GM10266 (cell line): ENCODE results near the gene UGT1A6.

Experiments
- DNase-seq: peaks from one replicate; pipeline ENCODE4 v3.0.0; 2012; ENCODE audit errors: extremely low spot score
- CTCF ChIP-seq: IDR thresholded peaks from 2 replicates; pipeline ENCODE4 v1.5.1; 2012; ENCODE audit warnings: mild to moderate bottlenecking, low read depth; ENCODE audit not compliant: control insufficient read depth, insufficient read depth; ENCODE audit errors: missing control alignments

The UGT1A6 gene

GRCh38 chr2:233798335-233799086 is 105.8 kb downstream of the UGT1A6 start:
- DNase-seq = no peak
- no peak for TF ChIP-seq CTCF

GRCh38 chr2:233799087-233799665 is 106.5 kb downstream of the UGT1A6 start:
- DNase-seq = no peak
- no peak for TF ChIP-seq CTCF

- no peak for DNase-seq
- no peak for TF ChIP-seq CTCF
Observed at GRCh38 chr2:233799716-233800115, 107.0 kb downstream of the UGT1A6 start.

- DNase-seq = no peak
- no peak for TF ChIP-seq CTCF
Observed at GRCh38 chr2:233800208-233800607, 107.5 kb downstream of the UGT1A6 start.

GRCh38 chr2:233801357-233802131 is 108.9 kb downstream of the UGT1A6 start:
- no peak for TF ChIP-seq CTCF
- DNase-seq = no peak

- no peak for TF ChIP-seq CTCF
- no peak for DNase-seq
Observed at GRCh38 chr2:233802132-233802815, 109.6 kb downstream of the UGT1A6 start.
